HL-60 (cell line): ENCODE results near the gene TRAF4.

ENCODE experiments used
- DNase-seq, 2 experiments: peaks; one replicate each; pipeline ENCODE4 v3.0.0-alpha.2; 2010 to 2020; ENCODE audit warnings: low read depth in 1 of 2, low spot score in 1 of 2
- H3K27ac ChIP-seq: fragments of 250-450 bp; sonication (Bioruptor Pico); replicated peaks from 2 replicates; pipeline ENCODE4 v1.5.1; 2020; ENCODE audit warnings: mild to moderate bottlenecking, moderate library complexity
- H3K27me3 ChIP-seq: fragments of 250-450 bp; sonication (Bioruptor Pico); 2 replicates; pipeline ENCODE4 v1.5.1; 2021; ENCODE audit warnings: mild to moderate bottlenecking, moderate library complexity; ENCODE audit not compliant: insufficient read depth, poor library complexity, severe bottlenecking
- H3K4me3 ChIP-seq: replicated peaks from 2 replicates; pipeline ENCODE4 v1.5.1; 2011; ENCODE audit warnings: mild to moderate bottlenecking, control low read depth, low read length; ENCODE audit not compliant: insufficient read depth
- CTCF ChIP-seq: IDR thresholded peaks from one replicate; pipeline ENCODE4 v1.5.1; 2011; ENCODE audit warnings: low read length, control low read depth, inconsistent platforms; ENCODE audit not compliant: insufficient read depth
- GABPA ChIP-seq: IDR thresholded peaks from 2 replicates; pipeline ENCODE4 v1.6.1; 2012; ENCODE audit warnings: low read depth
- POLR2AphosphoS5 ChIP-seq: IDR thresholded peaks from 2 replicates; pipeline ENCODE4 v1.6.1; 2012; ENCODE audit warnings: low read depth
- REST ChIP-seq: IDR thresholded peaks from 2 replicates; pipeline ENCODE4 v1.6.1; 2012; ENCODE audit warnings: low read depth; ENCODE audit not compliant: insufficient replicate concordance
- SPI1 ChIP-seq: IDR thresholded peaks from 2 replicates; pipeline ENCODE4 v1.6.1; 2012; ENCODE audit warnings: low read depth, mild to moderate bottlenecking, borderline replicate concordance

The TRAF4 gene

GRCh38 chr17:28703552-28704218, 40.1 kb upstream of the TRAF4 start:
- no peak for DNase-seq
- no peak overlapping the region for H3K4me3 ChIP-seq
- no peak overlapping the region for H3K27ac ChIP-seq
- no peak for TF ChIP-seq REST
- TF ChIP-seq POLR2AphosphoS5, result no peak
- no peak for TF ChIP-seq CTCF
- no peak for TF ChIP-seq GABPA
- TF ChIP-seq SPI1, result no peak
- no peaks in the 10 kb centered on the region for H3K27me3 ChIP-seq

GRCh38 chr17:28704219-28704858, 39.5 kb upstream of the TRAF4 start:
- Histone ChIP-seq H3K4me3 (no peak overlapping the region), H3K27me3 (no peaks in the 10 kb centered on the region), H3K27ac (no peak overlapping the region)
- no peak for DNase-seq
- TF ChIP-seq SPI1 (no peak), REST (no peak), GABPA (no peak), POLR2AphosphoS5 (no peak), CTCF (no peak)

- TF ChIP-seq REST, result no peak
- TF ChIP-seq CTCF, result no peak
- TF ChIP-seq GABPA, result no peak
- TF ChIP-seq SPI1, result no peak
- H3K27me3 ChIP-seq, result no peaks in the 10 kb centered on the region
Measured at GRCh38 chr17:28705074-28705659, 38.6 kb upstream of the TRAF4 start.

More at GRCh38 chr17:28705074-28705659, 38.6 kb upstream of the TRAF4 start:
- H3K27ac ChIP-seq, result no peak overlapping the region
- H3K4me3 ChIP-seq, result no peak overlapping the region
- DNase-seq, result no peak
